Globus pallidus (tissue), 1 donor: ENCODE measurements around the gene SLC43A3.
"Not testable (repeated sequence)": the region's sequence is repeated elsewhere in the genome, so short reads cannot be mapped to it uniquely, and the experiment has no call there.

ENCODE experiments used
- DNase-seq: peaks from one replicate; pipeline ENCODE4 v3.0.0-alpha.2; 2015; ENCODE audit warnings: low spot score

Gene SLC43A3

DNA sequence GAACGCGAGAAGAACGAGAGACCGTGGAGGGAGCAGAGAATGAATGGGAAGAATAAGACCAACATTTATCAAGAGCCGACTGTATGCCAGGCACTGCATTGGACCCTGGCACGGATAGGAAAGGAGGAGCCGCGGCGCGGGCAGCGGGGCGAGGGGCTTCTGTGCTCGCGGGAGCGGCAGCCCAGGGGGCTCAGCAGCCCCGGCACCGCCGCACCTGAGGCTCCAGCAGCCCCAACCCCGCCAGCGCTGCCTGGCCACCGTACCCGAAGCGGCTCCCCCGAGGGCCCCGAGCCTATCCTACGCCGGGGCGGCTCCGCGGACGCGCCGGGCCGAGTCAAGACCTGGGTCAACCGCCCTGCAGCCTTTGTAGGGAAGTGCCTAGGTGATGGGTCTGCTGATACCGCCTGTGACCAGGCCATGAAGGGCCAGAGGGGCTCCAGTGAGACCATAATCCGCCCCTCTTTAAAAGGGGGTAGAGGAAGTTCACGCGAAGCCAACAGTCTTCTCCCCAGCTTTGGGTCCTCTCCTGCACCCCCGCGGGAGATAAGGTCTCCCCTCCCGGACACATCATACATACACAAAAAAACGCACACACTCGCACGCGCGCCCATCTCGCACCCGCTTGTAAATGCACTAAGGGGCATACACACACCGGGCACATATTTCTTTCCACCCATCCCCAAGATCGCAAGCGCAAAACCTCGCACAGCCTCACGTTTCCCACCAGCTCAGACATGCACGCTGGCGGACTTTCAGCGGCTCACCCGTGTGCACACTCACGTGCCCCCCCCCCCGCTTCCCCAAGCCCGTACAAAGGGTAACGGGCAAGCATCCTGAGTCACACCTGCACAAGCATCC, 32.5 kb upstream of the SLC43A3 start:
- DNase-seq, result no peak

DNA sequence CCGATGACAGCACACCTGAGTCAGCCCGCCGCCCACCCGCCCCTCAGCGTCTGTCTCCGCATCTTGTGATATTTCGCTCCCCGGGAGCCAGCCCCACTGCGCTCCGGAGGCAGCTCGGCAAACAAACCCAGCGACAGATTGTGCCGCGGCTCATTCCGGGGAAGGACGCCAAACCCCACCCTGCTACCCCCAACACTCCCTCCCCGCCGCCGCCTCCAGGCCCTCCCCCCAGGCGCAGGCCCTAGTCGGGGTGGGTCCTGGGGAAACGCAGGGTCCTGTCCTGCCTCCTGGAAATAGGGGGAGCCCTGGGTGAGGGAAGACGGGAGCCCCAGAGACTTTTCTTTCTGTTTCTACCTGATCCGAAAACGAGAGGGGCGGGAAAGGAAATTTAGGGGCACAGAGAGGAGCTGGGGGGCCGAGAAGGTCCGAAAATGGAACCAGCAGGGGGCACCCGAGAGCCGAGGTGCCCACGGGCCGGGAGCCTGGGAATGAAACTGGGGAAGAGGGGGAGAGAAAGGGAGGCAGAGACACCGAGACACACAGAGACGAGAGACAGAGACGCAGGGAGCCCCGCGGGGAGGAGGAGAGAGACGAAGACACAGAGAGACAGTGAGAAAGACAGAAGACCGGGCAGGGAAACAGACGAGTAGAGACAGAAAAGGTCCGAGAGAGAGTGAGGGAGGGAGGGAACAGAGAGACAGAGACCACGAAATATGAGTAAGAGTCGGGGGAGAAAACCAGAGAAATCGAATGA, 31.7 kb upstream of the SLC43A3 start:
- no peak for DNase-seq

DNA sequence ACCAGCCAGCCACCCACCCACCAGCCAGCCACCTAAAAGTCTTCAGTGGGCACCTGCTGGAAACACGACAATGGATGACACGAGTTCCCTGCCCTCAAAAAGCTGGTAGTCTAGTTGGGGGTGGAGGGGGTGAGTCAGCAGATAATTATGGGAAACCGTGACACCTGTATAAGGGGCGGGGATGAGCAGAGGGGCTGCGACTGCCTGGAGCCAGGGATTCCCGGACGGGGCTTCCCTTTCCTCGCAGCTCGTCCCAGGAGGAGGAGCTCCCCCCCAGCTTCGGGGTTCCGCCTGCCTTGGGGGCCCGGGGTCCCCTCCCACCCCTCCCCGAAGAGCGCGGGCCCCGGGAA, 31.1 kb upstream of the SLC43A3 start:
- no peak for DNase-seq

DNA sequence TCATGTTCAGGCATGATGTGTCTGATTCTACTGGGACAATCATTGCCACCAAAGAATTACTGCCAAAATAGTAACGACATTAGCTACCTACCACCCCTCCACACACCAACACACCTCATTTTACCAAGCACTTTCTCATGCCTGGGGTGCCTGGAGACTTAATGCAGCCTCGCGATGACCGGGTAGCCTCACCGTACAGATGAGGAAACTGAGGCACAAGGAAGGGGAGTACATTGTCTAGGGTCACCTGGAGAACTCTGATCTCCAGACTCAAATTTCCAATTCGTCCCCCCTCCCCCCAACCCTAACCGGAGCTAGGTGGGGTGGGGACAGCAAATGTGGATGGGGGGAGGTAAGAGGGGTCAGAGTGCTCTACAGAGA, 30.7 kb upstream of the SLC43A3 start:
- DNase-seq, result no peak

DNA sequence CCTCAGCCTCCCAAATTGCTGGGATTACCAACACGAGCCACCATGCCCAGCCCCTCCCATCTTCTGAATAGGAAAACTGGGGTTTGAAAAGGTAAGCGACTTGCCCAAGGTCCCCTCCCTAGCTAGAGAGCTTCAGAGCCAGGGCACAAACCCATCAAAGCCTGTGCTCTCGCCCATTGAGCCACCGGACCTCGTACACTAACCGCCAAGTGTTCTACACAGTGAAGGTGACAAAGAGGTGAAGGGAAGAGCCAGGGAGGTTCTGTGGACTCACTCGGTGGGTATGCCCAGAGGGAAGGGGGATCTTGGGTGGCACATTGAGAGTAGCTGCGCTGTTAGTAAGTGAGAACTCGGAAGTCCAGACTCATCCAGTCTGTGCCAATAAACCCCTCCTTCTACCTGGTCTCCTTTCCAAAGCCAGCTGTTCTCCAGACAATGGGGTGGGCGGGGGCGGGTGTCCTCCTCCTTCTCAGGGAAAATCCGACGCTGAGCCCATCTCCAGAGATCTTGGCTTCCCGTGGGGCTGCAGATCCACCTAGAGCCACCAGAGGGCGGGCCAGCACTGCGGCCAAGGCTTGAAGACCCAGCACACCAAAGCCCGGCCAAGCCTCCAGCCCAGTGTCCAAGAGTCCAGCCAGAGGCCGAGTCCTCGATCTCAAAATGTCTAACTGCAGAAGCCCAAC, 30.2 kb upstream of the SLC43A3 start:
- DNase-seq, result peak; percentile 81

DNA sequence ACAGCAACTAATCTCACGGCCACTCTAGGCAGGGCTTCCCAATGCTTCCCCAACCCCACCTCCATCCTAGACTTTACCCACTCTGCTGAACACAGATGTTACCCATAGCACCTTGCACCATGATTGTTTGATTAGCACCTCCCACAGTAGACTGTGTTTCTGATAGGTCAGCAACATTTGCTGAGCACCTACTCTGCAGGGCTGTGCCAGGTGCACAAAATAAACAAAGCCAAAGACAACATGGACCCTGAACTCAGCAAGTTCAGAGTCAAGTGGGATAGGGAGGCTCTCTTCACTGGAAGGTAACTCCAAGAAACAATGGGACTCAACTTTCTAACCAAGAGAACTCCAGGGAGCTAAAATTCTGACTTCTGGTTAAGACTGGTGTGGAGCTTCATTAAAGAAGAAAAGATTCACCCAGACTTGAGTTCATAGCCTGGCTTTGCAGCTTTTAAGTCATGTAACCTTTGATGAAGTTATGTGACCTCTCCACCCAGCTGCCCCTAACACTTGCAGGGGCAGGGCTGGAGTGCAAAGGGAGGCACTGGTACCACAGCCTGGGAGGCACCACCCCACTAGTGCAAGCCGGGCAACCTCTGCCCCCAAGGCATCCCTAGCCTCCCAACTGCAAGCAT, 26.7 kb upstream of the SLC43A3 start:
- DNase-seq, result no peak

DNA sequence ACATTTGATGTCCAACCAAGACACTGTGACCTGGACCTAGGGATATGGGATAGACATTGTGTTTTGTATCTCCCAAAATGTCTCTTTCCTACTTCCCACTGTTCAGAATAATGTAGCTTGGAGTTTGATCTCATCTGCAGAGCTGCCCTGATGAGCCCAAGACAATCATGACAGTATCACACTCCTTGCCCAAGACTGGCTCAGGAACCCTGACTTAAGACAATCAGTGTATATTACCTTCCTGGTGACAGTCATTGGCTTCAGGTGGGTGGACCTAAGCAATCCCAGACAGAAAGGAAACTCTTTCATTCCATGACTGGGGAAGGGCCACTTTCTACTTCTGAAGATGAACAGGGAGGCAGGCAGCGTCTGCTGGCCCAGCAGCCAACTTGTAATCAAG, 19.1 kb upstream of the SLC43A3 start:
- DNase-seq, result no peak

DNA sequence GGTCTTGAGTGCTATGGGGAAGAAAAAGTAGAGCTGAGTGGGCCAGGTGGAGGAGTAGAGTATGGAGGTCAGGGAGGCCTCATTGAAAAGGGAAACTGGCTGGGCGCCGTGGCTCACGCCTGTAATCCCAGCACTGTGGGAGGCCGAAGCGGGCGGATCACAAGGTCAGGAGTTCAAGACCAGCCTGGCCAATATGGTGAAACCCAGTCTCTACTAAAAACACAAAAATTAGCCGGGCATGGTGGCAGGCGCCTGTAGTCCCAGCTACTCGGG, 18.1 kb upstream of the SLC43A3 start:
- not testable (repeated sequence) for DNase-seq

DNA sequence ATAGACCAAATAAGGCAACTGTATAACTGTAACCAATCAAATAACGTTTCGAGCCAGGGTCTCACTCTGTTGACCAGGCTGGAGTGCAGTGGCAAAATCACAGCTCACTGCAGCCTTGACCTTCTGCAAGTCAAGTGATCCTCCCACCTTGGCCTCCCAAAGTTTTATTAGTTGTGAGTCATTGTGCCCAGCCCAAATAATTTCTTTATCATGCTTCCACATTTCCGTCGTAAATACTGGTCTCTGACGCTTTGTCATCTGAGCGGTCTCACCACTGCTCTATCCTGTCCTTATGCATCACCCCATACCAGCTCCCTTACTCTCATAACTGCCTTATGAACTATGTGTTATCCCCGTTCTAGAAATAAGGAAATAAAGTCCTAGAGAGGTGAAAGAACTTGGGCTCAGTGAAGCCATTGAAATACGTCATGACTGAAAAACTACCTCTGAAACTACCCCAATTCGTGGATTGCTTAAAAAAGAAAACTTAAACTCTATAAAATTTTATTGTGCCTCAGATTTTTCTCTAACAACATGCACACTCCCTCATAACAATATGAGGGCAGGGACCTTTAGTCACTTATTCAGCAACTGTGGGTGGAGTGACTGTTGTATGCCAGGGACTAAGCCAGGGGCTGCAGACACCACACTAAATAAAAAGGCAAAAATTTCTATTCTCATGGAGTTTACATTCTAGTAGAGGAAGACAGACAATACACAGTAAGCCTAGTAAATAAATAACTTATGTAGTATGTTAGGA, 17.6 kb upstream of the SLC43A3 start:
- no peak for DNase-seq

DNA sequence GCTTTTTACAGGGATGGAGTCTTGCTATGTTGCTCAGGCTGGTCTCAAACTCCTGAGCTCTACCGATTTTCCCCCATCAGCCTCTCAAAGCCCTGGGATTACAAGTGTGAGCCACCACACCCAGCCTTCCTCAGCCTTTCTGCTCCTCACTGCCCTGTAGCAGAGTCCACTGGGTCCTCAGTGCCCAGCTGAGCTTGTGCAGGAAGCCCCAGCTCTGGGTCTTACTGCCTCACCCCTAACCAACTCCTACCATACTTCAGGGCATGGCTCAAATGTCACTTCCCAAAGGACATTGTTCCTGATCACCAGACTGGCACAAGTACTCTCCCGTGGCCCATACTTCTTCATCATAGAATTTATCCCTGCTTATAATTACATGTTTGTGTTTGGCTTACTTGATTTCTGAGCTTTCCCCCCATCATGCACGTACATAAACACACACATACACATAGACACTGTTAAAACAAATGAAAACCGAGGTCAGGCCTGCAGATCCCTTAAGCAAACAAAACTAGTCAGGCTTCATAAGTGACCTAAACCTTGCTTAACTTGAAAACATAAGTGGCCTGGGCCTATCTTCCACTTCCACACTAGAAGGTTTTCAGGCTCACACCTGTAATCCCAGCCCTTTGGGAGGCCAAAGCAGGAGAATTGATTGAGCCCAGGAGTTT, 14.0 kb upstream of the SLC43A3 start:
- DNase-seq, result no peak

DNA sequence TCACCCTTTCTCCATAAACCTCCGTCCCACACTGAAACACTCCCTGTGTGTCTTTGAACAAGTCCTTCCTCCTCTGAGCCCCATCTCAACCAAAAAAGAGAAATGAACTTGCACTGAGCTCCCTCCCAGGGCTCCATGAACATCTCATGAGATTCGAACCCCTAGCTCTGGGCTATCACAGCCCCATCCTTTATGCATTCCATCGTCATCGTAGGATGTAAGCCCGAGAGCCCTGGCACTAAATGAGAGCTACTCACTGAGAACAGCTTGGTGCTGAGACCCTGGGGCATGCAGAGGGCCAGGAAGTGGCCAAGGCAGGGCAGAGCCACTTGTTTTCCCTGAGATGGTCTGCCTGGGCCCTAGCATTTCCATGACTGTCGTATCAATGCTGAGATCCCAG, 12.9 kb upstream of the SLC43A3 start:
- no peak for DNase-seq

DNA sequence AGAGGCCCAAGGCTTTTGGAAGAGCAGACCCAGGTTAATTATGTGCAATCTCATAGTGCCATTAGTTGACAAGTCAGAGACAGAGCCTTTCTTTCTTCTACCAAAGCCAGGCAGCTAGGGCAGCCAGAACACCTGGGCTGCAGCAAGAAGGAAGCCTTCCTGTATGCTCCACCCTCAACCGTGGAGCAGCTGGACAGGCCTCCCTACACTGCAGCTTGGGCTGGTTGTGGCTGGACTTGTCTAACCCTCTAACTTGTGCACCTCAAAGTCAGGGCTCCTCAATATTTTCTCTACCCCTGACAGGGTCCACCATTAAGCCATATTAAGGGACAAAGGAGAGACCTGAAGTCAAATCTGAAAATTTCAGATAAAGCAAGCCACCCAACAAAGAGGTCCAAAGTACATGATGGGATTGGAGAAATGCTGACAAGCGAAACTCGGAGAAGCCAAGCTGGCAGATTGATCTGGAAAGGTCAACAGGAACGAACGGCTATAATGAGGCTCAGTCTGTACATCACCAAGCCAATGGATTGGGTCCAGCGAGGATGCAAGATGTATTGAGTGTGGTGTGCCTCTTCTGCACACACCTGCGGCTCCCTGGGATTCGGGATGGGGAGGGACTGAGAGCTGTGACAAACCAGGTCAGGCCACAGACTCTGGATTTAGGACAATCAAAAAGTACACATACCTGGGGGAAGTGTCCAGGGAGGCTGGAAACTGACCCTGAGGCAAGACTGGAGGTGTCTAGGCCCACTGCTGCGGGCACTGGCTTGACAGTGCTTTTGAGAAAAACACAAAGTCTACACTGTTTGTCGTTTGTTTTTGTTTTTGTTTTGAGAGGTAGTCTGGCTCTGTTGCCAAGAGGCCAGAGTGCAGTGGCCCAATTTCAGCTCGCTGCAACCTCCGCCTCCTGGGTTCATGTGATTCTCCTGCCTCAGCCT, 11.7 kb upstream of the SLC43A3 start:
- no peak for DNase-seq

DNA sequence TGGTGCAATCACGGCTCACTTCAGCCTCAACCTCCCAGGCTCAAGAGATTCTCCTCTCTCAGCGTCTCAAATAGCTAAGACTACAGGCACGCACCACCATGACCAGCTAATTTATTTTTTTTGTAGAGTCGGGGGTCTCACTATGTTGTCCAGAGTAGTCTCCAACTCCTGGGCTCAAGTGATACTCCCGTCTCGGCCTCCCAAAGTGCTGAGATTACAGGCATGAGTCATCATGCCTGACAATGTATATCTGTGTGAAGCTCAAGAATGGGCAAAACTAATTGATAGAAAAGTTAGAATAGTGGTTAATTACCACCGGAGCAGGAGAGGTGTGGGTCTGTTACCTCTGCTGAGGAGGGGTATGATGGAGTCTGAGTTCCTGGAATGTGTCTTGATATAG, 9.1 kb upstream of the SLC43A3 start:
- DNase-seq, result no peak

DNA sequence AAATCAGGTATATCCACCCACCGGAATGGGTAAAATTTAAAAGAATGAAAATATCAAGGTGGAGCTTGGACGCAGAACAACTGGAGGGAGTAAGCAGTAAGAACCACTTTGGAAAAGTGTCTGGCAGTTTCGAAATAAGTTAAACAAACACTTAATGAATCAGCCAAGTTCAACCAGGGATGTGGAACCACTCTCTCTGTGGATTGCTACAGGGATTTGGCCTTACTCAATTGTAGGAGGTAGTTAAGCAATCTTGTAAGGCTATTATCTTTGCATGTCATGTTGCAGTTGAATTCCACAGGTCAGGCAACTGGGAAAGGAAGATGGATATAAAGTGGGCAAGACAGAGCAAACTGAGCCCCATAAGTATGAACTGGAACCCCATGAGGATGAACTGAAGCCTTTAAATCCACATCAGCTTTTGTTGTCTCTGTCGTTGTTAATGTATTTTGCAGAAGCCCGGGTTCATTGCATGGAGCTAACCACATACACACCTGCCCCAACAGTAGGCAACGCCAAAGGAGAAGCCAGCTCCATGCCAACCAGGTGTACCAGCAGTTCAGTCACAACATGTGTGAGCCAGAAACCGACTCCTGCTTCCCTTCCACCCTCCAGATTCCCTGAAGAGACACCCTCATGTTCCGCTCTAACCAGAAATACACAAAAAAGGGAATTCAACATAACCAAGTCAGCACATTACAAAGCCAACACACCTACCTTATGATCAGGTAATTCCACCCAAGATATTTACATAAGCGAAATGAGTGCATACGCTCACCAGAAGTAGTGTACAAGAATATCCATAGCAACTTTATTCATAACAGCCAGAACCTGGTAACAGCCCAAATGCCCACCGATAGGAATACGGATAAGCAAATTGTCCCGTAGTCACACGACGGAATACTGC, 8.0 kb upstream of the SLC43A3 start:
- DNase-seq, result no peak

DNA sequence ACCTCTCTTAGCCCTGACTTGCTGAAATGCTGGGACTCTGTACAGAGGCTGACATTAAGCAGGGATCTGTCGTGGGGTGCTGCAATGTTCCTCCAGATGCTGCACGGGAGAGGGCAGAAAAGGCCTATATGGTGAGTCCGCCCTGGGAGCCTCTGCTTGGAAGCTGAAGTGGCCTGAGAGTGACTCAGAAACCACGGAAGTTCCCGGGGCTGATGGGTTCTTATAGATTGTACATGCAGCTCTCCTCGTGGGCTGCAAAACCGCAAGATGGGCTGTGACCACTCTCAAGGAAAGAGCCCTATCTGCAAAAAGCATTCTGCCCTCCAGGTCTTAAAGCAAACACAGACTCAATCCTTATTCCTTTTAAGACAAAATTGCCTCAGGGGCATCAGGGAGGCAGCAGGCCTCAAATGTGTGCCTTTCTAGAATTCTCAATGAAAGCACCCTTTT, 5.8 kb upstream of the SLC43A3 start:
- no peak for DNase-seq

DNA sequence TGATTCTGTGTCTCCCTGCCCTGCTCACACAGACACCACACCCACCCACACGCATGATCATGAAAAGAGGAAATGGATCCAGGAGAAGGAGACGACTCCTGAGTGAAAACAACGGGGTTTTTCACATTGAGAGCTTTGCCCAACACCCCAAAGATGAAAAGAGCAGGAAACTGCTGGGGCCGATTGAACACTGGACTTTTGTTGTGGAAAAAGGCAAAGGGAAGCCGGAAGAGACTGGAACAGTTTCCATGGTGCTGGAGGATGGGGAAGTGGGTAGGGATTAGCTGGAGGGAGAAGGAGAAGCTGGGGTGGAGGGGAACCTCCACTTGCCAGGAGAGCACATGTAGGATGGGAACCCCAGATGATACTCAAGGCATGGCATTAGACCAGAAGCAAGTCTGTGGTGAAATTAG, 5.2 kb upstream of the SLC43A3 start:
- peak; percentile 33 for DNase-seq

DNA sequence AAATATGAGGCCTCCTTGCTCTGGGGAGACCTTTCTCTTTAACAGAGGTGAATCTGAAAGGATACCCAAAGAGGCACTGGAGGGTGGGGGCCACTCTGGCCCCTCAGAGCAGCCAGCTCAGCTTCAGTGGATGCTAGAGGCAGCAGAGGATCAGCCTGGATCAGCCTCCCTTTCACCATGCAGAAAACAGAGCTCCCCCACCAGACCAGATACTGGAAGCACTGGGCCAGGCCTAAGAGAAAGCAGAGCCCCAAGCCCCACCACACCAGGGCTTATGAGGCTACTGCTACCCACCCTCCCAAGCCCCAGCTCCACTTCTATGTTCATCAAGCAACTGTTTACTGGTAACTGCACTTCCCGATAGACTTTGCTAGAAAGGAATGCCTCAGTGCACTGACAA, 4.0 kb upstream of the SLC43A3 start:
- DNase-seq, result no peak

DNA sequence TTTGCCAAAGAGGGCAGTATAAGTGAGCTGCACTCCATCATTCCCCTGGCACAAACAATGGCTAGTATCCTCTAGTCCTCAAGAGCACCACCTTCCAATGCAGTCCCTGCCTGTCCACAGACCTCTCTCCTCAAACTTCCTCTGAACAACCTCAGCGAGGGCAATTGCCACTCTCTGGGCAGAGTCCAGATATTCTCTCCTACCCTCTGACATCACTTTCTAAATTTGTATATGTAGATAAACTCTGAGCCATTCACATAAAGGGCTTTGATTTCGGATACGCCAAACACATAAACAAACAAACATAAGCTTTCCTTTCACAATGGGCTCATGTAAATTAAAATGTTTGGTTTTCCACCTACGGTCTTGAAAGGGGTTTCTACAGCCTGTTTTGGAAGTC, 3.0 kb upstream of the SLC43A3 start:
- no peak for DNase-seq

DNA sequence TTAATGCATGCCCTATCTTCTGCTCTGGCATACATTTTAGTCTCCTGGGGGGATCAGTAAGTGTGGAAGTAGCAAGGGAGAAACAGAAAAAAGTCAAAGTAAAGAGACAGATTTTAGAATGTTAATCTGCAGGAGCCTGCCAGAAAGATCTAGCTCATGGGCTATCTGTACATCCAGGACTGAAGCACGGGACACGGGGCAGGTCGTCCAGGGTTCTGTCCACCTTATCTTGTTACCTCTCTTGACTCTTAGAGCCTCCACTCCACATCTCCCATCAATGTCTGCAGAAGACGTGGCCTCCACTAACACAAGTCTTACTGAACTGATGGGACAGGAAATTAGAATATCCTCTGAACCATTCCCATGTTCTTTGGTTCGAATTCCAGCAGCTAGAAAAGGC, 1.7 kb upstream of the SLC43A3 start:
- no peak for DNase-seq
